HG03565 (cell line): ENCODE data around the gene TENT5C.
A peak's percentile ranks its signal among the peaks of the same experiment; 100 is the strongest.
"Not testable (repeated sequence)": the region's sequence is repeated elsewhere in the genome, so short reads cannot be mapped to it uniquely, and the experiment has no call there.

ENCODE experiments used
- ATAC-seq: cut with Tn5 transposase; IDR thresholded peaks from one replicate; pipeline ENCODE4 v1.9.1; 2021; ENCODE audit warnings: mild to moderate bottlenecking, moderate library complexity; ENCODE audit not compliant: unreplicated experiment

The TENT5C gene

DNA sequence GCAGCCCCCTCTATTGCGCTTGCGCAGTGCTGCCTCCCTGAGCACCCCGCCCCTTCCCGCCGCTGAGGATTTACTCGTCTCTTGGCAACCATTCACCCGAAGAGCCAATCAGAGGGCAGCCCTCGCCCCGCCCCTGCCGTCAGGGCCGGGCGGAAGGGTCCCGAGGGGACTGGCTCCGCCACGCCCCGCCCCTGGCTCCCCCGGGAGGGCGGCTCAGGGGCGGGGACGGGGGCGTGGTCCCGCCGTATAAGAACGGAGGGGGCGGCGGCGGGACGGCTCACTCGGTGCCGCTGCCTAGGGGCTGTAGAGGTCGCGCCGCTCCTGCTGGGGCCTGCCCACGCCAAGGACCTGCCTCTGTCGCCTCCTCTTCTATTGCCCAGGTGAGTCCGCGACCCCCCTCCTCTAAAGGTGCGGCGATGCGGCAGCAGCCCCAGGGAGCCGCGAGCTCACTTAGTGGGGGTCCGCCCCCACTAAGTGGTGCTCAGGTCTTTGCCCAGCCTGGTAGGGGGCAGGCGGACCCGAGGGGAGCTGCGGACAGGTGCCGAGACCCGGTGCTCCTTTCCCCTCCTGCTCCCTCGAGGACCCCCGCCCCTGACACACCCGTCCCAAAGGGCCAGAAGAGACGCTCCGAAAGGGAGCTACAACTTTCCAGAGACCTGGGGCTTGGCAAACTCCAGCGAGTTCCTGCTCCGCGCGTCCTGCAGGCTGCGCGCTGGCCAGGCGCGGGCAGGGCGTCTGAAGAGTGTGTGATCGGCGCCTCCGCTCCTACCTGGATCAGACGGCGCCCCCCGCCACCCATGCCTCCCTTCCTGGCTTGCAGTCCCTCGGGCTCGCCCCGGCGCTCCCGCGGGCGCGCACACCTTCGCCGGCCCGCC lies at the start of gene TENT5C:
TSS of gene TENT5C (plus strand) at position 275 of the 875 bp plus-strand sequence. CDS start 16,821 bp downstream, outside the sequence.
- ATAC-seq, result peak; percentile 80

DNA sequence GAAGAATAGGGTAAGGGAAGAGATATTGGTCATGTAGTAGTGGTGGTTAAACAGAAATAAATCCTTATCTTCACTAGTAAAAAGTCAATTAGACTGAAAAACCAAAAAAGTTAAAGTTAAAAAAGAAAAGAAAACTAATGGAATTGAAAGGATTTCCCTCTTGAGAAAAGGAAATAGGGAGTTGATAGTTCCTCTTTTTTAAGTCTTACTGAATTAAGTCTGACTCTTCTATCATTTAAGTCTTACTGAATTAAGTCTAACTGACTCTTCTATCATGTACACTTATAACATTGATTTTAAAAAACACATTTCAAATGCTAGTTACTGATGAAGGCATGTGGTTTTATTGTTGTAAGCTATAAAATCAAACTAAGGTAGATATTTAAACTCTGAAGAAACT lies 49.5 kb upstream of the TENT5C start:
- no peak for ATAC-seq

DNA sequence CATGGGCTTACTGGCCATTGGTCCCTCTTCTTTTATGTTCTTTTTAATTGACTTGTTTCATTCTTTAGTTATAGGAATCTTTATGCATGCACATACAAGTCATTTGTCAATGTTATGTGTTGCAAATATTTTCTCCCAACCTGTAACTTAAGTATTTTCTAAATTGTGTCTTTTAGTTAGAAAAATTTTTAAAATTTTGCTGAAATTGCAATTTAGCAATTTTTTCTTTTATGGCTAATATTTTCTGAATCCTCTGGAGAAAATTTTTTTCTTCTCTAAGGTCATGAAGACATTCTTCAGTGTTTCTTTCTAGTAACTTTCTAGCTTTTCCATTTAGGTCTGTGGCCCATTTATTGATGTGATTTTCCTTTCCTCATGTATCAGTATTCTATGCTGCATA lies 48.9 kb upstream of the TENT5C start:
- no peak for ATAC-seq

DNA sequence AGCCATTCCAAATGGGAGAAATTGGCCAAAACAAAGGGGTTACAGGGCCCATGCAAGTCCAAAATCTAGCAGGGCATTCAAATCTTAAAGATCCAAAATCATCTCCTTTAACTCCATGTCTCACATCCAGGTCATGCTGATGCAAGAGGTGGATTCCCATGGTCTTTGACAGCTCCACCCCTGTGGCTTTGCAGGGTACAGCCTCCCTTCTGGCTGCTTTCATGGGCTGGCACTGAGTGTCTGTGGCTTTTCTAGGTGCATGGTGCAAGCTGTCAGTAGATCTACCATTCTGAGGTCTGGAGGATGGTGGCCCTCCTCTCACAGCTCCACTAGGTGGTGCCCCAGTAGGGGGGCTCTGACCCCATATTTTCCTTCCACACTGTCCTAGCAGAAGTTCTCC lies 47.4 kb upstream of the TENT5C start:
- ATAC-seq, result not testable (repeated sequence)

DNA sequence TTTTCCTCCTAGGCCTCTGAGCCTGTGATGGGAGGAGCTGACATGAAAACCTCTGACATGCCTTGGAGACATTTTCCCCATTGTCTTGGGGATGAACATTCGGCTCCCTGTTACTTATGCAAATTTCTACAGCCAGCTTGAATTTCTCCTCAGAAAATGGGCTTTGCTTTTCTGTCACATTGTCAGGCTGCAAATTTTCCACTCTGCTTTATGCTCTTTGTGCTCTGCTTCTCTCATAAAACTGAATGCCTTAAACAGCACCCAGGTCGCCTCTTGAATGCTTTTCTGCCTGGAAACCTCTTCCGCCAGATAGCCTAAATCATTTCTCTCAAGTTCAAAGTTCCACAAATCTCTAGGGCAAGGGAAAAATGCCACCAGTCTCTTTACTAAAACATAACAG lies 46.7 kb upstream of the TENT5C start:
- no peak for ATAC-seq

DNA sequence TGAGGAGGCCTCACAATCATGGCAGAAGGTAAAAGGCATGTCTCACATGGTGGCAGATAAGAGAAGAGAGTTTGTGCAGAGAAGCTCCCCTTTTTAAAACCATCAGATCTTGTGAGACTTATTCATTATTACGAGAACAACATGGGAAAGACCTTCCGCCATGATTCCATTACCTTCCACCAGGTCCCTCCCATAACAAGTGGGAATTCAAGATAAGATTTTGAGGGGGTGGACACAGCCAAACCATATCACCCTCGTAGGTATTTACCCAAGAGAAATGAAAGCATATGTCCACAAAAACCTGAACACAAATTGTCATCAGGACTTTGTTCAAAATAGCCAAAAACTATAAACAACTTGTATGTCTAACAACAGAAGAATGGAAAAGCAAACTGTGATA lies 45.9 kb upstream of the TENT5C start:
- no peak for ATAC-seq

DNA sequence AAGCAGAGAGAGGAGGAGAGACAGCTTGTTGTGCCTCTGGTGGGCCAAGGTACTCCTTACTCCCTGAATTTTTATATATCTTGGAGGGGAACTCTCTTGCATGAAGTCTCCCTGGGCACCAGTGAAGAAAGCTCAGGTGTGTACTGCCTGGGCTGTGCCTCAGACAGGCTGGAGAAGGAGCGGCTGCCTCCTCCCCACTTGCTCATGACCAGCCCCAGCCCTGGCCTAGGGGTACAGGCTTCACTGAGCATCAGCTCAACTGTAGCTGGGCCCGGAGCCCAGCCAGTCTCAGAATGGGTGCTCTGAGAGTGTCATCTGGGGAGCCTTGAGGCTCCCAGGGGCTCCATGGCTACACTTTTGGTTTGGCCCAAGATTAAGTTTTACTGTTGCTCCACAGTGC lies 44.8 kb upstream of the TENT5C start:
- no peak for ATAC-seq

DNA sequence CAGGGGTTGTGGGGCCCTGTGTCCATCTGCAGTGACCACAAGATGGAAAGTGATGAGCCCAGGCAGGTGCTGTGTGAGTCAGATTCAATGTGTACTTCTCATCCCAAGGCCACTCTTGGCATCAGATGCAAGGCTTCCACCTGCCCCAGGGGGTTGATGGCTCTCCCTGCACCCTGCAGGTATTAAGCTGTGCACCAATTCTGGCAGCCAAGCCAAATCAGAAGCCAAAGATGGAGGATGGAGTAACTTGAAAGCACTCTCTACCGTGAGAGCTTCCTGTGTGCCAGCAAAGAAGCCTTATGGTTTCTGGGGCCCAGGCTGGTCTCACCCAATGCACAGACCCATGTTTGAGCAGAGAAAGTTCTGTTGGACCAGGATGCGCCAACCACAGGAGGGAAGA lies 44.3 kb upstream of the TENT5C start:
- ATAC-seq, result no peak

DNA sequence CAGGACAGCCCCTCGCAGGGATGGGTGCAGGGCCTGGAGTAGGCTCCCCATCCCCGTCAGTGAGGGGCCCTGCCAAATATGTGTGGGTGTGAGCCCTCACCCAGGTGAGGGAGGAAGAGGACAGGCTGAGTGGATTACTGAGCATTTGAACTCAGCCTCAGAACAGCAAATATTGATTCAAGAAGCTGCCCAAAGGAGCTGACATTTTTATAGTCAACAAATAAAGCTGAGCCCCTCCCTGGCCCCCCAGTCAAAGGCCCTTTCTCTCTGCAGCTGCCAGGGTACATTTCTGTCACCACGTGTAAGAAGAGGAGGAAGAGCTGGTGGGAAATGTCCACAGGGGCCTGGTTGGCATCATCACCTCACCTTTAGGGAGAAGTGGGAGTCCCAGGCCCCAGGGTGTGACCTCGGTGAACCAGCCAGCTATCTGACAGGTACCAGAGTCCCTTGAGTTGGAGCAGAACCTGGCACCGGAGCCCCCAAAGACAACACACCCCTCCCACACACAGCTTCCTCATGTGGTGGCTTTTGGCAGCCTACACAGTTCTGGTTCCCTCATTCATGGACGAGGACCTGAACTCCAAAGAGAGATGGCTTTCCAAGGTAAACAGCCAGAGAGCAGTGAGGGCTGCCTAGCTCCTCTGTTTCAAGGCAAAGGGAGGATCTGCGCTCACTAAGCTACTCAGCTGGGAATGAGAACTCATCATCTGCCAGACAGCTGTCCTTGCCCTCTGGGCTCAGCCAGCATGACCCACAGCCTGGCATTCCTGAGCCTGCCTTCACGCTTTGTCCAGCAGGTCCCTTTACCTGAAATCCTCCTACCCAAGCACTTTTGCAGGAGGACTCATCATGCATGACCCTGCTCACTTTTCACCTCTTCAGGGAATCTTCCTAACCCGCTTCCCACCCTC lies 43.0 kb upstream of the TENT5C start:
- ATAC-seq, result no peak

DNA sequence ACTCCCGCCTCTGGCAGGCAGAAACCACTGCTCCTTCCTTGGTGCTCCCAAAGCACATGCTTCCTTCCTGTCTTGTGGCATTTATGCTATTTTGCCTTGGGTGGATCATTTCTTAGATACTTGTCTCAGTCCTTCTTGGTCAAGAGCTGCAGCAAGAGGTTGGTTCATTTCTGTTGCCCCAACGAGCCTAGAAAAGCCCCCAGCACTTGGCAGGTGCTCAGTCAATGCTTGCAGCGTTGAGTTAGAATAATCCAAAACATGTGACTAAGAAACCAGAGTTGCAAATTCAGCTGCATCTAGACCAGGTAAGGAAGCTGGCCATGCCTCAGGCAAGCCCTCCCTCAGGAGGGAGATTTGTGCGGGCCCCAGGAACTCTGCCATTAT lies 42.4 kb upstream of the TENT5C start:
- no peak for ATAC-seq

DNA sequence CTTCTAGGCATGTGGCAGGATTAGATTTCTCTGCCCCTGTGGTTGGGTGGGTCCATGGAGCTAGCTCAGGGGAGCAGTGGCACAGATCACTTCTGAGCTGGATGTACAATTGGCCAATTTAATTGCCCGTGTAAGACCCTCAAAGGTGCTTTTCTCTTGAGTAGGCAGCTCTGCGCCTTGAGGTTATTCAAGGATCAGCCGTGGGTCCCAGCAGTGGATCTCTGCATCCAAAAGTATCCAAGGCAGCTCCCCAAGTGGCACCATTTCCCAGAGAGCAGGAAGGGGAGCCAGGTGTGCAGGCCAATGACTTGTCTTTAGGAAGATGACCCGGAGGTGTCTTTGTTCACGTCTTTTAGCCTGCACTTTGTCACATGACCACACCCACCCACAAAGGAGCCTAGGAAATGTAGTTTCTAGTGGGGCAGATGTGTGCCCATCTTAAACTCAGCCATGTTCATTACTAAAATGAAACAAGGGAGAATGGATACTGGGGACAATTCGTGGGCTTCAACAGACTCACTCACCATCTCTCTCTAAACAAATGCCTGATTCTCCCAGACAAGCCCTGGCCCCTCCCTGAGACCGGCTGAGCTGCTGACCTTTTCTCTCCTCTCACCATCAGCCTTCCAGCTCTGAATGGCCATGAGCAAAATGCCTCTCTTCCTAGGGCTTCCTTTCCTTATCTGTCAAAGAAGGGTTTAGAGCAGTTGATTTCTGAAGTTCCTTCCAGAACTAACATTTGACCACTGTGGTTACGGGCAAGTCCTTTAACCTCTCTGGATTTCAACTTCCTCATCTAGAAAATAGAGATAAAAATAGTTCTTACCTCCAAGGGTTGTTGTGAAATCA lies 41.4 kb upstream of the TENT5C start:
- ATAC-seq, result no peak

DNA sequence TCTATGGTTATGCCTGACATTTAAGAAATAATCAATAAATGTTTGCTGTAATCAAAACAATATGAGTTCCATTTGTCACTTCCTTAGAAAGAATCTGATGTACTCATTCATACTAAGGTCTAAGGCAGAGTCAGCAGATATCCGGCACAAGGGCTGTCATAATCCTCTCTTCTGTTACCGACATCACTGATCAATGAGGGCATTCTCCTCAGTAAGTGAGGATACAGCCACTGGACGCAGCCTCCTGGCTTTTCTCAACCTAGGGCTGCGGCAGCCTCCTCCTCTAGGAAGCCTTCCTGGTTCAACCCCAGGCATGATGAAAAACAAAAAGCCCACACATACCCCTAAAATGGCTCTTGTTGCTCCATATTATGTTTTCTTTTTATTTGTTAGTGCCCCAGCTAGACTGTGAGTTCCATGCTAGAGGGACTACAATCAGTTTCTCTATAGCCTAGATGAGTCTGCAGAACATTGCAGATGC lies 40.7 kb upstream of the TENT5C start:
- no peak for ATAC-seq

DNA sequence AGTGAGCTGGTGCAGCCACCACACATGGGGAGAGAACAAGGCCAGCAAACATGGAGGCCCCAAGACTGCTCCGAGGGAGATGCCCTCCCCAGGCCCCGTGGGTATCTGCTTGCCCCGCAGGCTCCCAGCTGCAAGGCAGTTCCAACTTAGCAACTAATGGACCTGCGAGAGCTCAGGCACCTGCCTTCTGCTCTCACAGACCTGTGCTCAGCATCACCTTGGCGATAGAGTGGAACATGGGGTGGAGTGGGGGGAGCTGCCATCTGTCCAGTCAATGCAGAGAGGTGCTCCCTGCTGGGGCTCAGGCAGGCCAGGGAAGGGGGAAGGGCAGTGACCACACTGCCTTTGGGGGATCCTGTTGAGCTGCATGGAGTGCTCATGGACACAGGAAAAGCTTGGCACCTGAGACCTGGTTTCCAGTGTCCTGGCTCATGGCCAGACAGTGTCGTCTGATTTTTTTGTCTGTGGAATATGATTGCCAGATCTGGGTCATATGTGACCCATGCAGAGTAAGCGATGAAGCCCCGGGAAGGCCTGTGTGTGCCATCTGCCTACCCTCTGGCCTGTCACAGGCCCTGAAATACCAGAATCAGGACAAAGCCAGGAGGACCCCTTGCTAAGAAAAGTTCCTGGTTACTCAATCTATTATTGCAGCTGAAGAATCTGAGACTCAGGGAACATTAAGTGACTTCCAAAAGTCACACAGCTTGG lies 39.9 kb upstream of the TENT5C start:
- ATAC-seq, result no peak

DNA sequence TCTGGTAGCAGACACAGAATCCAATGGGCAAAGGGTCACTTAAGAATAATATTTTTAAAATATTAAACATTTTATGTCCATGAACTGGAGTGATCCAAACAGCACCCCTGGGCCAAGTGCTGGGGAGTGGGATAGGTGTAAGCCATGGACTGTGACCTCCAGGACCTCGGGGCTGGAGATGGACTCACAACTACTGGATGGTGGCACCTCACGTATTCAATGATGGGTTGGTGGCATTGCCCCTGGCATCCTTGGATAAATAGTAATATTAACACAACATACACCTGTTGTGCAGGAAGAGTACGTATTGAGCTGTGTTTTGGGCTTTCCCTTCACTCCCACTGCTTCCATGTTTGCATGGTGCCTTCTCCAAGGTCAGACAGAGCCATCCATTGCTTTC lies 39.3 kb upstream of the TENT5C start:
- no peak for ATAC-seq

DNA sequence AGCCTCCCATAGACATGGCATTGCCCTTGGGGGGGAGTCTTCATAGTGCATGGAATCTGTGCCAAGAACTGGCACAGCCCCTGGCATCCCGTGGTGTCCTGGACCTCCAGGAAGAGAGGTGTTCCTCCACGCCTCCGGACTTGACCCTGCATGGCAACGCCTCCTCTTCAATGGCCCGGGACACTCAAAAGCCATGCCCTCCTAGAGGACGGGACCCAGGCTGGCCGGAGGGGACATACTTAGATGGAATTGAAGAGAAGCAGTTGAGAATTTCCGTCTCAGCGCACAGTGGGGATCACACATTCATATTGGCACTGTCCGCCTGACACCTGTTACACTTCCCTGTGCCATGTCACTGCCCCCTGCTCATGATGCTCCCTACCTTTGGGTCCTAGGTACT lies 38.4 kb upstream of the TENT5C start:
- no peak for ATAC-seq

DNA sequence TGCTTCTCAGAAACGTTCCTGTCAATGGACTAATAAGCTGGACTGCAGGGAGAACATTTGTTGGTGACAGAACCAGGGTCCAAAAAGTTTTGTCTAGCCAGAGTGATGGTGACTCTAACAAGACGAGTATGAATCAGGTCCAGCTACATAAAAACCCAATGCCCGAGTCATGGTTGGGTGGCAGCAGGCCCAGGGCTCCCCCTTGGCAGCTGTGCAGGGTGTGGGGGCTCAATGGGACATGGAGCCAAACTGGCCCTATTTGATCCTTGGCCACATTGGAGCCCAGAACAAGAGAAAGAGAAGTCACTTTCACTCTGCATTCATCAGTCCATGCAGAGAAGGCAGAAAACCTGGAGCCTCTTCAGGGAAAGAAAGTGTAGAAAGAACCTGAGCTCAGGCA lies 37.9 kb upstream of the TENT5C start:
- no peak for ATAC-seq

DNA sequence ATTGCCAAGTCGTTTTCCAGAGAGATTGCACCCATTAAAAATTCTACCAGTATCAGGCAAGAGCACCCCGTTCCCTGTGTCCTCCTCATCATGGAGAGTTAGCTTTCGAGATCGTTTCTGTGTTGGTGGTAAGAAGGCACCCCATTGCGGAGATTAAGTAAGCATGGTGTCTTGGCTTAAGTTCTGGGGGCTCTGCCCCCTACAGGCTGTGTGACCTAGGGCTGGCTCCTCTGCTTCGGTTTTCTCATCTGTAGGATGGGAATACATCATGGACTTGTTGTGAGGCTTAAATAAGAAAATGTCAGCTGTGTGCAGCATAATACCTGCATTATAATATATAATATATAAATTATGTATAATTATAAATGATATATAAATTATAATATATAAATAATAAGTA lies 36.8 kb upstream of the TENT5C start:
- ATAC-seq, result no peak

DNA sequence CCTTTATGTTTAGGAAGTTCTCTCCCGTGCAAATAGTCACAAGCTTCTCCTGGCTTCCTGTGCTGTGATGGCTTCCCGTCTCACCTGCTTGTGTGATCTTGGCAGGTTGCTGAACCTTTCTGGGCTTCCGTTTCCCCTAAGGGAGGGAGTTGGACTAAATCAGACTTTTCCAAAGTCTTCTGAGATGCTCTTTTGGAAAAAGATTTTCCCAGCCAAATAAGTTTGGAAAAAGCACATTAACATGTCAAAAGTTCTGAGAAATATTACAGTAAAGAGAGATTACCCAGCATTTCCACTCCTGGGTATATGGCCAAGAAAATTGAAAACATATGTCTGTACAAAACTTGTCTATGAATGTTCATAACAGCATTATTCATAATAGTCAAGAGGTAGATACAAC lies 36.0 kb upstream of the TENT5C start:
- no peak for ATAC-seq

DNA sequence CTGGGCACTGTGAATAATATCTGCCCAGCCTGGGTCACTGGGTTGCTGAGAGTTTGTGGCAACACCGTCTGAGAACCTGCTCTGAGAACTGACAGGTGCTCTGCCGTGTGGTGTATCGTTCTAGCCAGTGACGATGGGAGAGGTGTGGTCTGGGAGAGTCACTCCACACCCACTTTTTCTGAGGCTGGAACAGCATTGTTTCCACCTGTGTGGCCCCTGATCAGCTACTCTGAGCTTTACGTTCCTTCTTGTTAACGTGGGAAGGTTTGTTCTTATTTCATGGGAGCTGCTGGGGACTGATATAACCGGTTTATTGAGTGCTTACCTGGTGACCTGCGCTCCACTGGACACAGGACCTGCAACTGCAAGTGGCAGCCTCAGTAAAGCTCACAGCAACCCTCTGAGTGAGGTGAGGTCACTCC lies 34.8 kb upstream of the TENT5C start:
- ATAC-seq, result no peak

DNA sequence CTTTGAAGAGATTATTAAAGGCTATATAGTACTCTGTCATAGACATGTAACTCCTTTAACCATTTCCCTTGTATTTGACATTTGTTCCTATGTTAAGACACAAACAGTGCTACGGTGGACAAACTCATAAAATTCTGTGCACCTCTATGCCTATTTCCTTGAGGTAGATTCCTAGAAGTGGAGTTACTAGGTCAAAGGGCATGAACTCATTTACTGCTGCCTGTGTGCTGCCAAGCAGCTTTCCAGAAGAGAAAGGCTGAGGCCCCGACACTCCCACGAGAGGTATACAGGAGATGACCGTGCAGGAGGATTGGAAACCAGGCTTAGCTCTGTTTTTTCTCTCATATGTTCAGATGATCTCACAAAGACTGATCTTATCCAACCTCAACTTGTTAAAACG lies 34.4 kb upstream of the TENT5C start:
- no peak for ATAC-seq
